HepG2 (cell line): ENCODE results near the gene EPB42. TPM values are rescaled to one million over a fixed set of nuclear protein-coding genes. Genes with fewer than 3 reads are reported as not detected.

ENCODE experiments used
- BCL6 ChIP-seq: IDR thresholded peaks from 2 replicates; pipeline ENCODE4 v1.6.1; 2016; ENCODE audit warnings: missing genetic modification reagents, missing compliant biosample characterization
- CEBPB ChIP-seq: IDR thresholded peaks from 2 replicates; pipeline ENCODE4 v1.6.1; 2011; ENCODE audit warnings: low read depth, low read length, improper control_type of control experiment, borderline replicate concordance
- CHD2 ChIP-seq: IDR thresholded peaks from 2 replicates; pipeline ENCODE4 v1.6.1; 2011; ENCODE audit warnings: low read depth, low read length, improper control_type of control experiment
- HMGXB4 ChIP-seq, 2 experiments: sonication (generic) in 1 of 2; formaldehyde crosslinking in 1 of 2; IDR thresholded peaks; 2 replicates each; pipeline versions ENCODE4 v1.4.0 to v1.6.1; 2018 to 2020; ENCODE audit warnings: missing genetic modification reagents in 2 of 2, borderline replicate concordance in 1 of 2, low read depth in 1 of 2, mild to moderate bottlenecking in 1 of 2, missing biosample characterization in 1 of 2
- IKZF1 ChIP-seq: fragments of 450-650 bp; IDR thresholded peaks from 2 replicates; pipeline ENCODE4 v1.7.1; 2016
- NFATC3 ChIP-seq: sonication (generic); formaldehyde crosslinking; IDR thresholded peaks from 2 replicates; pipeline ENCODE4 v1.5.1; 2020; ENCODE audit warnings: mild to moderate bottlenecking, missing genetic modification reagents
- NFYC ChIP-seq: IDR thresholded peaks from 2 replicates; pipeline ENCODE4 v1.6.1; 2016; ENCODE audit warnings: missing genetic modification reagents, missing compliant biosample characterization
- NR2C2 ChIP-seq: sonication (generic); formaldehyde crosslinking; IDR thresholded peaks from 2 replicates; pipeline ENCODE4 v1.4.0; 2020; ENCODE audit warnings: missing genetic modification reagents, mild to moderate bottlenecking, moderate library complexity, borderline replicate concordance
- POLR2AphosphoS2 ChIP-seq: IDR thresholded peaks from 2 replicates; pipeline ENCODE4 v1.6.1; 2011; ENCODE audit warnings: low read depth, low read length, improper control_type of control experiment
- RCOR2 ChIP-seq: IDR thresholded peaks from 2 replicates; pipeline ENCODE4 v1.6.1; 2016; ENCODE audit warnings: missing biosample characterization, missing genetic modification reagents
- STAT5B ChIP-seq: sonication (generic); formaldehyde crosslinking; IDR thresholded peaks from 2 replicates; pipeline ENCODE4 v1.4.0; 2020; ENCODE audit warnings: missing genetic modification reagents
- ZBTB43 ChIP-seq: sonication (generic); formaldehyde crosslinking; conservative IDR thresholded peaks from 2 replicates; pipeline ENCODE4 v1.4.0; 2020; ENCODE audit warnings: missing genetic modification reagents
- ZBTB44 ChIP-seq: sonication (generic); formaldehyde crosslinking; IDR thresholded peaks from 2 replicates; pipeline ENCODE4 v1.4.0; 2020; ENCODE audit warnings: missing genetic modification reagents
- ZFP90 ChIP-seq: sonication (generic); formaldehyde crosslinking; IDR thresholded peaks from 2 replicates; pipeline ENCODE4 v1.8.0; 2022; ENCODE audit warnings: missing genetic modification reagents, mild to moderate bottlenecking, inconsistent platforms, borderline replicate concordance
- ZNF143 ChIP-seq: sonication (generic); formaldehyde crosslinking; IDR thresholded peaks from 2 replicates; pipeline ENCODE4 v1.4.0; 2020; ENCODE audit warnings: missing genetic modification reagents
- ZNF276 ChIP-seq: sonication (generic); formaldehyde crosslinking; IDR thresholded peaks from 2 replicates; pipeline ENCODE4 v1.4.0; 2020; ENCODE audit warnings: mild to moderate bottlenecking, low read depth, missing genetic modification reagents
- ZNF740 ChIP-seq: sonication (generic); formaldehyde crosslinking; IDR thresholded peaks from 2 replicates; pipeline ENCODE4 v1.4.0; 2020; ENCODE audit warnings: missing genetic modification reagents
- ZNF768 ChIP-seq: sonication (generic); formaldehyde crosslinking; IDR thresholded peaks from 2 replicates; pipeline ENCODE4 v1.4.0; 2020; ENCODE audit warnings: missing genetic modification reagents
- ZNF770 ChIP-seq: sonication (generic); formaldehyde crosslinking; IDR thresholded peaks from 2 replicates; pipeline ENCODE4 v1.5.0; 2020; ENCODE audit warnings: mild to moderate bottlenecking, missing genetic modification reagents
- ZNF790 ChIP-seq: sonication (generic); formaldehyde crosslinking; IDR thresholded peaks from 2 replicates; pipeline ENCODE4 v1.8.0; 2022; ENCODE audit warnings: missing genetic modification reagents, mild to moderate bottlenecking, borderline replicate concordance
- polyA plus RNA-seq, 8 experiments: library from polyadenylated mRNA; depleted of rRNA in 3 of 8; stranded (reverse) in 7 of 8; unstranded in 1 of 8; fragments of >200 nt; fragmentation: Illumina TruSeq in 4 of 8; extraction: Trizol in 4 of 8; gene quantifications; 2 replicates each; pipeline versions ENCODE4 v1.2.1 to v1.2.3, GENCODE V29; 2011 to 2016; ENCODE audit warnings: low read depth in 4 of 8, missing spikeins in 1 of 8, mixed read lengths in 1 of 8; ENCODE audit not compliant: insufficient read depth in 1 of 8
- total RNA-seq, 5 experiments: library from RNA; depleted of rRNA; stranded (reverse); fragments of >200 nt; fragmentation: Illumina TruSeq; extraction: Trizol; gene quantifications; 2 replicates each; pipeline ENCODE4 v1.2.3, GENCODE V29; 2016; ENCODE audit warnings: low read depth in 1 of 5

EPB42 gene
- total and polyA plus RNA-seq, 2 of the 13 experiments (the other 11 are each of a cell fraction or from before 2014, with no cell fraction given), result not detected

- TF ChIP-seq ZNF740 (CRISPR knock-in tag) (0 out of 2 replicates have a peak, but pooled peaks have one; percentile 43), ZNF790 (CRISPR knock-in tag) (no peak), STAT5B (CRISPR knock-in tag) (no peak), NFYC (CRISPR knock-in tag) (peak; percentile 17; the same call in 1 of the 2 replicates), ZNF768 (CRISPR knock-in tag) (peak; percentile 66), ZBTB44 (CRISPR knock-in tag) (no peak), BCL6 (CRISPR knock-in tag) (peak; percentile 62), NR2C2 (CRISPR knock-in tag) (peak; percentile 90), NFATC3 (CRISPR knock-in tag) (no peak), CEBPB (no peak), HMGXB4 (CRISPR knock-in tag; IDR thresholded peaks at IDR 0.05; ENCODE audit: borderline replicate concordance in 1 of 2, low read depth in 1 of 2) (peak; percentile 71 to 88; a peak in 3 of 4 replicates), ZNF143 (peak; percentile 46; the same call in 1 of the 2 replicates), ZNF276 (CRISPR knock-in tag) (no peak), IKZF1 (no peak), ZBTB43 (CRISPR knock-in tag) (no peak), ZNF770 (CRISPR knock-in tag) (peak; percentile 54), ZFP90 (CRISPR knock-in tag) (peak; percentile 76), RCOR2 (CRISPR knock-in tag) (no peak), CHD2 (no peak), POLR2AphosphoS2 (peak; percentile 44; the same call in 1 of the 2 replicates)
These were observed 35.4 kb downstream of the EPB42 start, which contains the start of gene CCNDBP1 (continued) for GRCh38 chr15:43185157-43186002.
